NCI-H748 (cell line): ENCODE measurements around the gene ADK.

Source experiments
- DNase-seq: peaks from one replicate; lab custom pipeline; 2025; ENCODE audit not compliant: unreplicated experiment; lab: John Stamatoyannopoulos, UW

Gene ADK

GRCh38 chr10:74704629-74705357 is 553.8 kb downstream of the ADK start:
- DNase-seq = peak; percentile 89

GRCh38 chr10:74705358-74705980 is 554.4 kb downstream of the ADK start:
- peak; percentile 94 for DNase-seq

- DNase-seq = no peak
Observed at GRCh38 chr10:74706966-74707365, 555.9 kb downstream of the ADK start.

GRCh38 chr10:74708246-74708645 is 557.2 kb downstream of the ADK start:
- DNase-seq = no peak

- DNase-seq = no peak
Observed at GRCh38 chr10:74718208-74718607, 567.2 kb downstream of the ADK start.

- no peak for DNase-seq
Observed at GRCh38 chr10:74728225-74728624, 577.2 kb downstream of the ADK start.

GRCh38 chr10:74730246-74730645 is 579.2 kb downstream of the ADK start:
- DNase-seq = no peak

GRCh38 chr10:74733612-74734011 is 582.6 kb downstream of the ADK start:
- no peak for DNase-seq

- DNase-seq = no peak
Observed at GRCh38 chr10:74736029-74736428, 585.0 kb downstream of the ADK start.

- DNase-seq = no peak
Observed at GRCh38 chr10:74738052-74738451, 587.0 kb downstream of the ADK start.

- DNase-seq = no peak
Observed at GRCh38 chr10:74738542-74738941, 587.5 kb downstream of the ADK start.

GRCh38 chr10:74738985-74739567 is 588.1 kb downstream of the ADK start:
- DNase-seq = no peak

GRCh38 chr10:74743401-74743800 is 592.4 kb downstream of the ADK start:
- peak; percentile 15 for DNase-seq

GRCh38 chr10:74745449-74745848 is 594.4 kb downstream of the ADK start:
- no peak for DNase-seq

- no peak for DNase-seq
Observed at GRCh38 chr10:74746813-74747212, 595.8 kb downstream of the ADK start.

GRCh38 chr10:74748468-74749031 is 597.5 kb downstream of the ADK start:
- DNase-seq = no peak

GRCh38 chr10:74750848-74751274 is 599.8 kb downstream of the ADK start:
- DNase-seq = no peak

- DNase-seq = no peak
Observed at GRCh38 chr10:74752371-74753040, 601.5 kb downstream of the ADK start.

- no peak for DNase-seq
Observed at GRCh38 chr10:74753442-74754211, 602.6 kb downstream of the ADK start.

- no peak for DNase-seq
Observed at GRCh38 chr10:74754381-74754821, 603.4 kb downstream of the ADK start.

- DNase-seq = no peak
Observed at GRCh38 chr10:74755273-74755672, 604.3 kb downstream of the ADK start.
